Ectodermal cell (in vitro differentiated cells): Measurements from ENCODE around the gene ZNF629.

ENCODE experiments used
- H3K27ac ChIP-seq: 2 replicates; pipeline ENCODE4 v1.7.0; 2013; ENCODE audit warnings: mild to moderate bottlenecking, low read depth, low read length; ENCODE audit not compliant: insufficient read depth, poor library complexity, severe bottlenecking
- H3K27me3 ChIP-seq: 2 replicates; pipeline ENCODE4 v1.7.0; 2013; ENCODE audit warnings: mild to moderate bottlenecking, low read length; ENCODE audit not compliant: insufficient read depth, control insufficient read depth, poor library complexity, severe bottlenecking
- H3K36me3 ChIP-seq: one replicate; pipeline ENCODE4 v1.7.0; 2013; ENCODE audit warnings: low read length; ENCODE audit not compliant: control insufficient read depth, insufficient read depth
- H3K4me1 ChIP-seq: one replicate; pipeline ENCODE4 v1.7.0; 2013; ENCODE audit warnings: low read length; ENCODE audit not compliant: control insufficient read depth, insufficient read depth
- H3K4me3 ChIP-seq: 2 replicates; pipeline ENCODE4 v1.7.0; 2013; ENCODE audit warnings: low read depth, low read length, control low read depth; ENCODE audit not compliant: insufficient read depth
- H3K9me3 ChIP-seq: 2 replicates; pipeline ENCODE4 v1.7.0; 2013; ENCODE audit warnings: mild to moderate bottlenecking, low read length, moderate library complexity; ENCODE audit not compliant: control insufficient read depth
- WGBS, 2 experiments: methylation state at CpG; one replicate each; pipeline ENCODE4 v1.1.7; 2013; ENCODE audit warnings: missing lambda C conversion rate in 2 of 2; 5-methylcytosine and 5-hydroxymethylcytosine counted together

Gene ZNF629

DNA sequence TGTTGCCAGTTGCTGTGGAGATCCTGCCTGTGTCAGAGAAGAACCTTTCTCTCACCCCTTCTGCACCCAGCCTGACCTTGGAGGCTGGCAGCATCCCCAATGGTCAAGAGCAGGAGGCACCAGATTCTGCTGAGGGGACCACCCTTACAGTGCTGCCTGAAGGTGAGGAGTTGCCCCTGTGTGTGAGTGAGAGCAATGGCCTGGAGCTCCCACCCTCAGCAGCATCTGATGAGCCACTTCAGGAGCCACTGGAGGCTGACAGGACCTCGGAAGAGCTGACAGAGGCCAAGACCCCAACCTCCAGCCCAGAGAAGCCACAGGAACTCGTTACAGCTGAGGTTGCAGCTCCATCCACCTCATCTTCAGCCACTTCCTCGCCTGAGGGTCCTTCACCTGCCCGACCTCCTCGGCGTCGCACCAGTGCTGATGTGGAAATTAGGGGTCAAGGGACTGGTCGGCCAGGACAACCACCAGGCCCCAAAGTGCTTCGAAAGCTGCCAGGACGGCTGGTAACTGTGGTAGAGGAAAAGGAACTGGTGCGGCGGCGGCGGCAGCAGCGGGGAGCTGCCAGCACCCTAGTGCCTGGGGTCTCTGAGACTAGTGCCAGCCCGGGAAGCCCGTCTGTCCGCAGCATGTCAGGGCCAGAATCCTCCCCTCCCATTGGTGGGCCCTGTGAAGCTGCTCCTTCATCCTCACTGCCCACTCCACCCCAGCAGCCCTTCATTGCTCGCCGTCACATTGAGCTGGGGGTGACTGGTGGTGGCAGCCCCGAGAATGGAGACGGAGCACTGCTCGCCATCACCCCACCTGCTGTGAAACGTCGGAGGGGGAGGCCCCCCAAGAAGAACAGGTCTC is 49.0 kb downstream of the ZNF629 start:
- no peak overlapping the region for H3K4me3 ChIP-seq
- H3K27ac ChIP-seq, result no peak overlapping the region
- H3K9me3 ChIP-seq, result no peaks in the 10 kb centered on the region
- peaks cover 54% of the 10 kb centered on the region for H3K36me3 ChIP-seq
- no peaks in the 10 kb centered on the region for H3K4me1 ChIP-seq
- H3K27me3 ChIP-seq, result no peaks in the 10 kb centered on the region
- 96 to 97% methylated on average over 25 of the region's 25 CpGs for WGBS, 2 experiments

DNA sequence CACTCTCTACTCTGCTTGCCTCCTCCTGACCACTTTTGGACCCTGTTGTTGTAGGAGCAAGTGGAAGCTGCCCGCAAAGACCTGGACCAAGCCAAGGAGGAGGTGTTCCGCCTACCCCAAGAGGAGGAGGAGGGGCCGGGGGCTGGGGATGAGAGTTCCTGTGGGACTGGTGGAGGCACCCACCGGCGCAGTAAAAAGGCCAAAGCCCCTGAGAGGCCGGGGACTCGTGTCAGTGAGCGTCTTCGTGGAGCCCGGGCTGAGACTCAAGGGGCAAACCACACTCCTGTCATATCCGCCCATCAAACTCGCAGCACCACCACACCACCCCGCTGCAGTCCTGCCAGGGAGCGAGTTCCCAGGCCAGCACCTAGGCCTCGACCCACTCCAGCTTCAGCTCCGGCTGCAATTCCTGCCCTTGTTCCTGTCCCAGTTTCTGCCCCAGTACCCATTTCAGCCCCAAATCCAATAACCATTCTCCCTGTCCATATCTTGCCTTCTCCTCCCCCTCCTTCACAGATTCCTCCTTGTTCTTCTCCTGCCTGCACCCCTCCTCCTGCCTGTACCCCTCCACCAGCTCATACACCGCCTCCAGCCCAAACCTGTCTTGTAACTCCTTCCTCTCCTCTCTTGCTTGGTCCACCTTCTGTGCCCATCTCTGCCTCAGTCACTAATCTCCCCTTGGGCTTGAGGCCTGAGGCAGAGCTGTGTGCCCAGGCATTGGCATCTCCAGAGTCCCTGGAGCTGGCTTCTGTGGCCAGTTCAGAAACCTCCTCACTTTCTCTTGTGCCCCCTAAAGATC is 49.8 kb downstream of the ZNF629 start:
- H3K4me1 ChIP-seq, result no peaks in the 10 kb centered on the region
- H3K27me3 ChIP-seq, result no peaks in the 10 kb centered on the region
- no peak overlapping the region for H3K27ac ChIP-seq
- H3K9me3 ChIP-seq, result no peaks in the 10 kb centered on the region
- WGBS, 2 experiments, result 95 to 96% methylated on average over 17 of the region's 17 CpGs
- peaks cover 62% of the 10 kb centered on the region for H3K36me3 ChIP-seq
- no peak overlapping the region for H3K4me3 ChIP-seq

DNA sequence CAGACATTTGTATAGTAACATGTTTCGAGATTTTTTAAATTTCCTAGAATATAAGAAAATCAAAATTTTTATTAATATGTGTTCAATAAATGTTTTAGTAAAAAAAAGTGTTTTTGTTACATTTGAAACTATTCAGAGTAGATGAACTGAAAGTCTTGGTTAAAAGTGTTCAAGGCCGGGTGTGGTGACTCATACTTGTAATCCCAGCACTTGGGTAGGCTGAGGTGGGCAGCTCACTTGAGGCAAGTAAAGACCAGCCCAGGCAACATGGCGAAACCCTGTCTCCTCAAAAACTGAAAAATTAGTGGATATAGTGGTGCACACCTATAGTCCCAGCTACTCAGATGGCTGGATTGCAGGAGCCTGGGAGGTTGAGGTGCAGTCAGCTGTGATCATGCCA is 55.6 kb downstream of the ZNF629 start:
- Histone ChIP-seq H3K27me3 (no peaks in the 10 kb centered on the region), H3K27ac (no peak overlapping the region), H3K36me3 (peaks cover 56% of the 10 kb centered on the region), H3K4me3 (no peak overlapping the region), H3K4me1 (no peaks in the 10 kb centered on the region), H3K9me3 (no peaks in the 10 kb centered on the region)
- WGBS, 2 experiments, result 90 to 92% methylated on average over 2 of the region's 3 CpGs

DNA sequence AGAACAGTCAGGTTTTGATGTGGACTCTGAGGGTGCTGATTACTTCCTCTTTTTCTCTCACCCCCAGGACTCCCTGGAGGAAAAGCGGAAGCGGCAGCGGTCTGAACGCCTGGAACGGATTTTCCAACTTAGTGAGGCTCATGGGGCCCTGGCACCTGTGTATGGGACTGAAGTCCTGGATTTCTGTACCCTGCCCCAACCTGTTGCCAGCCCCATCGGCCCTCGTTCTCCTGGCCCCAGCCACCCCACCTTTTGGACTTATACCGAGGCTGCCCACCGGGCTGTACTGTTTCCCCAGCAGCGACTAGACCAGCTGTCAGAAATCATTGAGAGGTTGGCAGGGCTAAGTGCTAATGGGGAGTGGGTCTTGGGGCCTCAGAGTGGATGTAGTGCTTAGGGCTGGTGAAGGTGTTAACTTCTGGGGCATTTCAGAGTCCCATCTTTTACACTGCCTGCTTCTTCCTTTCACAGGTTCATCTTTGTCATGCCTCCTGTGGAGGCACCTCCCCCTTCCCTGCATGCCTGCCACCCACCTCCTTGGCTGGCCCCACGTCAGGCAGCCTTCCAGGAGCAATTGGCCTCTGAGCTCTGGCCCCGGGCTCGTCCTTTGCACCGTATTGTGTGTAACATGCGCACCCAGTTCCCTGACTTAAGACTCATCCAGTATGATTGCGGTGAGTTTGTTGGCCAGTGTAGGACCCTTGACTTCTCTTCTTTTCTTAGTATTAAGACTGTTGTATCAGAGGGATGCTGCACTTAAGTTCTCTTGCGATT is 57.9 kb downstream of the ZNF629 start:
- H3K36me3 ChIP-seq, result peaks cover 62% of the 10 kb centered on the region
- H3K27ac ChIP-seq, result no peak overlapping the region
- H3K4me3 ChIP-seq, result no peak overlapping the region
- no peaks in the 10 kb centered on the region for H3K4me1 ChIP-seq
- H3K27me3 ChIP-seq, result no peaks in the 10 kb centered on the region
- WGBS, 2 experiments, result 94 to 95% methylated on average over 17 of the region's 17 CpGs
- no peaks in the 10 kb centered on the region for H3K9me3 ChIP-seq
